Gastrocnemius medialis (tissue), 4 donors: Measurements from ENCODE around the gene ZCCHC17.

Source experiments
- POLR2A ChIP-seq, 2 donors: fragments of 450-650 bp; IDR thresholded peaks; one replicate each; pipeline ENCODE4 v1.6.1; 2017; ENCODE audit warnings: antibody characterized with exemption in 2 of 2, mild to moderate bottlenecking in 2 of 2, moderate library complexity in 2 of 2
- TF ChIP-seq, protein P1 (sequence below), 5 experiments: fragments of 450-650 bp in 3 of 5; fragments of 200-600 bp in 2 of 5; sonication (generic) in 2 of 5; IDR thresholded peaks in 4 of 5; conservative IDR thresholded peaks in 1 of 5; 1 replicate in 4 of 5; 2 replicates in 1 of 5; pipeline ENCODE4 v1.5.1; 2016 to 2019; ENCODE audit warnings: antibody characterized with exemption in 5 of 5, mild to moderate bottlenecking in 3 of 5, moderate library complexity in 3 of 5

DNA sequence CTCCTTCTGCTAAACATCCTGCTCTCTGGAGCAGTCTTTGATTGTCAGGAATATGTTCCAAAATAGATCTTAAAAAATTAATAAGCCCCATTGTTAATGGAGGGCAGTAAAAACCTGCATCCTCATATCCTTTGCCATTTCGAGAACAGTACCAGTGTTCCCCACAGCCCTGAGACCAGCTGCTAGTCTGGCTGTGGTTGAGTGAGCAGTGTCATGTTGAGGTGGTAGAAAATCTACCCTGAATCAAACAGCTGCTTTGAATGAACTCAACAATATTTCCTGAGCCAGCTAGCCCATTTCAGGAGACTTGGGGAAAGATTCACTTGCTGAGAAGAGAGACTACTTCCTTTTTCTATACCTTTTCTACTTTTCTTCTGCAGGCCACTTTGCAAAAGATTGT is 51.6 kb downstream of the ZCCHC17 start:
- no peak for TF ChIP-seq POLR2A (IDR thresholded peaks at IDR 0.05)
- TF ChIP-seq, protein P1, sequence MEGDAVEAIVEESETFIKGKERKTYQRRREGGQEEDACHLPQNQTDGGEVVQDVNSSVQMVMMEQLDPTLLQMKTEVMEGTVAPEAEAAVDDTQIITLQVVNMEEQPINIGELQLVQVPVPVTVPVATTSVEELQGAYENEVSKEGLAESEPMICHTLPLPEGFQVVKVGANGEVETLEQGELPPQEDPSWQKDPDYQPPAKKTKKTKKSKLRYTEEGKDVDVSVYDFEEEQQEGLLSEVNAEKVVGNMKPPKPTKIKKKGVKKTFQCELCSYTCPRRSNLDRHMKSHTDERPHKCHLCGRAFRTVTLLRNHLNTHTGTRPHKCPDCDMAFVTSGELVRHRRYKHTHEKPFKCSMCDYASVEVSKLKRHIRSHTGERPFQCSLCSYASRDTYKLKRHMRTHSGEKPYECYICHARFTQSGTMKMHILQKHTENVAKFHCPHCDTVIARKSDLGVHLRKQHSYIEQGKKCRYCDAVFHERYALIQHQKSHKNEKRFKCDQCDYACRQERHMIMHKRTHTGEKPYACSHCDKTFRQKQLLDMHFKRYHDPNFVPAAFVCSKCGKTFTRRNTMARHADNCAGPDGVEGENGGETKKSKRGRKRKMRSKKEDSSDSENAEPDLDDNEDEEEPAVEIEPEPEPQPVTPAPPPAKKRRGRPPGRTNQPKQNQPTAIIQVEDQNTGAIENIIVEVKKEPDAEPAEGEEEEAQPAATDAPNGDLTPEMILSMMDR (IDR thresholded peaks at IDR 0.05 in 4 of 5, conservative IDR thresholded peaks at IDR 0.05 in 1 of 5), result no peak
